ENCODE results near the gene FAM169A.

Gene FAM169A

GRCh38 chr5:74822288-74822687 is 43.9 kb downstream of the FAM169A start:
- no peak for ATAC-seq (ENCODE audit: low read depth)
- no peaks in the 10 kb centered on the region for H3K36me3 ChIP-seq (ENCODE audit: low read depth)
- DNase-seq (ENCODE audit: low spot score): no peak
- TF ChIP-seq CTCF (IDR thresholded peaks at IDR 0.05; ENCODE audit: poor library complexity, severe bottlenecking): no peak
- no peak overlapping the region for H3K4me3 ChIP-seq (ENCODE audit: severe bottlenecking)
- no peaks in the 10 kb centered on the region for H3K4me1 ChIP-seq (ENCODE audit: insufficient read depth, poor library complexity, severe bottlenecking)
- H3K27ac ChIP-seq (ENCODE audit: poor library complexity, severe bottlenecking): no peak overlapping the region
- no peaks in the 10 kb centered on the region for H3K27me3 ChIP-seq (ENCODE audit: insufficient read depth, poor library complexity, severe bottlenecking)
- H3K9me3 ChIP-seq (ENCODE audit: severe bottlenecking): no peaks in the 10 kb centered on the region

- H3K4me1 ChIP-seq (ENCODE audit: insufficient read depth, poor library complexity, severe bottlenecking): no peaks in the 10 kb centered on the region
- no peak for DNase-seq (ENCODE audit: low spot score)
- H3K36me3 ChIP-seq (ENCODE audit: low read depth): no peaks in the 10 kb centered on the region
- TF ChIP-seq CTCF (IDR thresholded peaks at IDR 0.05; ENCODE audit: poor library complexity, severe bottlenecking): no peak
- H3K27ac ChIP-seq (ENCODE audit: poor library complexity, severe bottlenecking): no peak overlapping the region
- no peak for ATAC-seq (ENCODE audit: low read depth)
- no peaks in the 10 kb centered on the region for H3K9me3 ChIP-seq (ENCODE audit: severe bottlenecking)
- no peak overlapping the region for H3K4me3 ChIP-seq (ENCODE audit: severe bottlenecking)
- H3K27me3 ChIP-seq (ENCODE audit: insufficient read depth, poor library complexity, severe bottlenecking): no peaks in the 10 kb centered on the region
Observed at GRCh38 chr5:74816875-74817274, 49.3 kb downstream of the FAM169A start.

GRCh38 chr5:74810915-74811314 is 55.3 kb downstream of the FAM169A start:
- H3K27me3 ChIP-seq (ENCODE audit: insufficient read depth, poor library complexity, severe bottlenecking): no peaks in the 10 kb centered on the region
- no peak for DNase-seq (ENCODE audit: low spot score)
- peak overlapping the region; percentile 47 for H3K27ac ChIP-seq (ENCODE audit: poor library complexity, severe bottlenecking)
- no peak overlapping the region for H3K4me3 ChIP-seq (ENCODE audit: severe bottlenecking)
- no peaks in the 10 kb centered on the region for H3K9me3 ChIP-seq (ENCODE audit: severe bottlenecking)
- no peaks in the 10 kb centered on the region for H3K36me3 ChIP-seq (ENCODE audit: low read depth)
- peaks cover 14% of the 10 kb centered on the region for H3K4me1 ChIP-seq (ENCODE audit: insufficient read depth, poor library complexity, severe bottlenecking)
- no peak for TF ChIP-seq CTCF (IDR thresholded peaks at IDR 0.05; ENCODE audit: poor library complexity, severe bottlenecking)
- peak; percentile 93 for ATAC-seq (ENCODE audit: low read depth)

- no peak overlapping the region for H3K4me3 ChIP-seq (ENCODE audit: severe bottlenecking)
- ATAC-seq (ENCODE audit: low read depth) (peak; percentile 71; the same call in 2 of the 3 replicates), DNase-seq (ENCODE audit: low spot score) (no peak)
- no peak for TF ChIP-seq CTCF (IDR thresholded peaks at IDR 0.05; ENCODE audit: poor library complexity, severe bottlenecking)
- H3K9me3 ChIP-seq (ENCODE audit: severe bottlenecking): no peaks in the 10 kb centered on the region
- no peaks in the 10 kb centered on the region for H3K27me3 ChIP-seq (ENCODE audit: insufficient read depth, poor library complexity, severe bottlenecking)
- H3K36me3 ChIP-seq (ENCODE audit: low read depth): peaks cover 33% of the 10 kb centered on the region
- H3K4me1 ChIP-seq (ENCODE audit: insufficient read depth, poor library complexity, severe bottlenecking): peaks cover 5% of the 10 kb centered on the region
- H3K27ac ChIP-seq (ENCODE audit: poor library complexity, severe bottlenecking): peak overlapping the region; percentile 1
Observed at GRCh38 chr5:74801941-74802340, 64.2 kb downstream of the FAM169A start.

GRCh38 chr5:74801197-74801596 is 65.0 kb downstream of the FAM169A start:
- Histone ChIP-seq H3K27ac (ENCODE audit: poor library complexity, severe bottlenecking) (peak overlapping the region; percentile 1), H3K4me3 (ENCODE audit: severe bottlenecking) (no peak overlapping the region), H3K36me3 (ENCODE audit: low read depth) (peaks cover 33% of the 10 kb centered on the region), H3K27me3 (ENCODE audit: insufficient read depth, poor library complexity, severe bottlenecking) (no peaks in the 10 kb centered on the region), H3K9me3 (ENCODE audit: severe bottlenecking) (no peaks in the 10 kb centered on the region), H3K4me1 (ENCODE audit: insufficient read depth, poor library complexity, severe bottlenecking) (peaks cover 5% of the 10 kb centered on the region)
- ATAC-seq (ENCODE audit: low read depth) (no peak), DNase-seq (ENCODE audit: low spot score) (no peak)
- no peak for TF ChIP-seq CTCF (IDR thresholded peaks at IDR 0.05; ENCODE audit: poor library complexity, severe bottlenecking)

Data from RWPE2 (cell line).